Measurements from ENCODE around the gene EPYC. TPM values are rescaled to one million over a fixed set of nuclear protein-coding genes. Genes with fewer than 3 reads are reported as not detected.

The EPYC gene, protein sequence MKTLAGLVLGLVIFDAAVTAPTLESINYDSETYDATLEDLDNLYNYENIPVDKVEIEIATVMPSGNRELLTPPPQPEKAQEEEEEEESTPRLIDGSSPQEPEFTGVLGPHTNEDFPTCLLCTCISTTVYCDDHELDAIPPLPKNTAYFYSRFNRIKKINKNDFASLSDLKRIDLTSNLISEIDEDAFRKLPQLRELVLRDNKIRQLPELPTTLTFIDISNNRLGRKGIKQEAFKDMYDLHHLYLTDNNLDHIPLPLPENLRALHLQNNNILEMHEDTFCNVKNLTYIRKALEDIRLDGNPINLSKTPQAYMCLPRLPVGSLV
- not detected in 2 replicates for total RNA-seq
- long read RNA-seq, result 0 reads

DNA sequence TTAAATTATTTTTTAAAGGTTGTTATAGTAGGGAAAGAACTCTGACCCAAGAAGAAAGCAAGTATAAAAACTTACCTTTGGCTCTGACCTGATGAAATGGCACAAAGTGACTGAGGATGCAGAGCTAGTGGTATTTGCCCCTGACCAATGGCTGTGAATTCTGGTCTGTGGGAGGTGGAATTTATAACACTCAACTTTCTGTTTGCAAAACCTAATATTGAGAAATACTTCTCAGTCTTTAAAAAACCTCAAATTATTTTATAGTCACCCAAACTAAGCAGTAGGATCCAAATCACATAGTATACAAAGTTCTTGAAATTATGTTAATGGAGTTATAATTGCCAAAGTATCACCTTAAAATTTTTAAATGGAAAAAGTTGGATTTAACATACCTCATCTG, at the start of gene EPYC:
TSS of gene EPYC (minus strand) at position 101 of the 400 bp plus-strand sequence. CDS start 2,407 bp downstream, outside the sequence.
- no peak within 1 kb of the TSS for H3K27ac Mint-ChIP-seq (ENCODE audit: unreplicated experiment)
- no peaks in the 10 kb centered on the region for H3K36me3 Mint-ChIP-seq (ENCODE audit: low read depth)
- DNase-seq (ENCODE audit: low read depth, low spot score), result no peak
- TF ChIP-seq CTCF (conservative IDR thresholded peaks at IDR 0.05), result no peak
- H3K4me1 Mint-ChIP-seq, result no peaks in the 10 kb centered on the region
- H3K27me3 Mint-ChIP-seq (ENCODE audit: low read depth), result no peaks in the 10 kb centered on the region
- H3K4me3 Mint-ChIP-seq, result no peak within 1 kb of the TSS
- no peaks in the 10 kb centered on the region for H3K9me3 Mint-ChIP-seq

GRCh38 chr12:91053951-91054715, 49.4 kb upstream of the EPYC start:
- Mint-ChIP-seq H3K27ac (ENCODE audit: unreplicated experiment) (no peak overlapping the region), H3K9me3 (no peaks in the 10 kb centered on the region), H3K27me3 (ENCODE audit: low read depth) (no peaks in the 10 kb centered on the region), H3K4me1 (no peaks in the 10 kb centered on the region), H3K4me3 (no peak overlapping the region), H3K36me3 (ENCODE audit: low read depth) (no peaks in the 10 kb centered on the region)
- TF ChIP-seq CTCF (conservative IDR thresholded peaks at IDR 0.05), result no peak
- no peak for DNase-seq (ENCODE audit: low read depth, low spot score)

- TF ChIP-seq CTCF (conservative IDR thresholded peaks at IDR 0.05), result no peak
- H3K27me3 Mint-ChIP-seq (ENCODE audit: low read depth), result no peaks in the 10 kb centered on the region
- no peaks in the 10 kb centered on the region for H3K4me1 Mint-ChIP-seq
- no peaks in the 10 kb centered on the region for H3K9me3 Mint-ChIP-seq
- no peak overlapping the region for H3K27ac Mint-ChIP-seq (ENCODE audit: unreplicated experiment)
- no peaks in the 10 kb centered on the region for H3K36me3 Mint-ChIP-seq (ENCODE audit: low read depth)
- DNase-seq (ENCODE audit: low read depth, low spot score), result no peak
- H3K4me3 Mint-ChIP-seq, result no peak overlapping the region
These were observed 47.3 kb upstream of the EPYC start for GRCh38 chr12:91052026-91052425.

DNA sequence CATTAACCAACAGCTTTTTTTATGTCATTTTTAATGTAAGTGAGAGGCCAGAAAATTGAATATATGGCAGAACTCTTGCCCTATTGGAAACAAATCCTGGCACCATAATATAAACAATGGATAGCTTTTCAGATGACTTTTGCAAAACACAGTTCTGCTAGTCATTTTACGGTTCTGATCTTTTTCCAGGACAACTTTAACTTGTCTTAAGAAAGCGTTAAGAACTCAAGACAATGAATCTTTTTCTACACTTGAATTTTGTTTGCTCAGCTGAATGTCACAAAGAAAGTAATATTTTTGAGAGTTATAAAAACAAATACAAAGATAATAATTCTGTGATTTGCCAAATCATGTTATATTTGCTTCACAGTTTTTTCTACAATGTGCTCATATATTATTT, 39.8 kb upstream of the EPYC start:
- no peak overlapping the region for H3K4me3 Mint-ChIP-seq
- H3K27me3 Mint-ChIP-seq (ENCODE audit: low read depth), result no peaks in the 10 kb centered on the region
- H3K27ac Mint-ChIP-seq (ENCODE audit: unreplicated experiment), result no peak overlapping the region
- no peak for DNase-seq (ENCODE audit: low read depth, low spot score)
- no peaks in the 10 kb centered on the region for H3K36me3 Mint-ChIP-seq (ENCODE audit: low read depth)
- no peak for TF ChIP-seq CTCF (conservative IDR thresholded peaks at IDR 0.05)
- no peaks in the 10 kb centered on the region for H3K4me1 Mint-ChIP-seq
- peaks cover 2% of the 10 kb centered on the region for H3K9me3 Mint-ChIP-seq

- H3K27ac Mint-ChIP-seq (ENCODE audit: unreplicated experiment), result no peak overlapping the region
- no peak overlapping the region for H3K4me3 Mint-ChIP-seq
- no peaks in the 10 kb centered on the region for H3K27me3 Mint-ChIP-seq (ENCODE audit: low read depth)
- no peak for DNase-seq (ENCODE audit: low read depth, low spot score)
- H3K36me3 Mint-ChIP-seq (ENCODE audit: low read depth), result no peaks in the 10 kb centered on the region
- TF ChIP-seq CTCF (conservative IDR thresholded peaks at IDR 0.05), result no peak
- H3K4me1 Mint-ChIP-seq, result no peaks in the 10 kb centered on the region
- H3K9me3 Mint-ChIP-seq, result peaks cover 2% of the 10 kb centered on the region
These were observed 38.6 kb upstream of the EPYC start for GRCh38 chr12:91043408-91043807.
